PC-9 (cell line): ENCODE measurements around the gene IL1R2.

Source experiments
- CTCF ChIP-seq: fragments of 200-600 bp; sonication (generic); conservative IDR thresholded peaks from 2 replicates; pipeline ENCODE4 v1.6.1; 2017; ENCODE audit warnings: mixed run types, antibody characterized with exemption, mild to moderate bottlenecking, moderate library complexity
- EZH2 ChIP-seq: fragments of 200-600 bp; sonication (generic); IDR thresholded peaks from 2 replicates; pipeline ENCODE4 v1.8.0; 2017; ENCODE audit warnings: antibody characterized with exemption, low read depth

GRCh38 chr2:102075479-102075878 is 83.7 kb downstream of the IL1R2 start:
- TF ChIP-seq CTCF, result no peak
- TF ChIP-seq EZH2, result no peak
